ENCODE data around the gene HMGCS1. TPM values are rescaled to one million over a fixed set of nuclear protein-coding genes. Genes with fewer than 3 reads are reported as not detected.

Gene HMGCS1
- total and polyA plus RNA-seq, 11 donors: 6.3 to 34.8 (median 30.0) TPM

- Histone ChIP-seq H3K4me3 (no peak overlapping the region), H3K27me3 (no peaks in the 10 kb centered on the region), H3K27ac (no peak overlapping the region), H3K36me3 (no peaks in the 10 kb centered on the region), H3K4me1 (no peaks in the 10 kb centered on the region), H3K9me3 (peaks cover 0 to 10% (median 0%) of the 10 kb centered on the region in 12 donors)
- no peak for TF ChIP-seq POLR2A (IDR thresholded peaks at IDR 0.05)
- TF ChIP-seq CTCF (IDR thresholded peaks at IDR 0.05): no peak
- no peak for DNase-seq
- intact Hi-C loops (cut with DNase I): no loop called here
- no peak for ATAC-seq
- WGBS, 4 donors: 71 to 77% (median 76%) methylated on average over 1 of the region's 1 CpG
Observed at GRCh38 chr5:43258116-43258515, 55.1 kb downstream of the HMGCS1 start.

GRCh38 chr5:43256261-43256966 is 56.8 kb downstream of the HMGCS1 start:
- Histone ChIP-seq H3K4me1 (no peaks in the 10 kb centered on the region), H3K27me3 (no peaks in the 10 kb centered on the region), H3K36me3 (no peaks in the 10 kb centered on the region), H3K27ac (no peak overlapping the region), H3K4me3 (no peak overlapping the region), H3K9me3 (no peaks in the 10 kb centered on the region)
- 55 to 66% (median 65%) methylated on average over 2 of the region's 2 CpGs for WGBS, 4 donors
- no peak for ATAC-seq
- intact Hi-C loops (cut with DNase I): no loop called here
- no peak for TF ChIP-seq CTCF (IDR thresholded peaks at IDR 0.05)
- no peak for TF ChIP-seq POLR2A (IDR thresholded peaks at IDR 0.05)
- DNase-seq: no peak

- no peaks in the 10 kb centered on the region for H3K9me3 ChIP-seq
- TF ChIP-seq POLR2A (IDR thresholded peaks at IDR 0.05): no peak
- no peak for TF ChIP-seq CTCF (IDR thresholded peaks at IDR 0.05)
Observed at GRCh38 chr5:43255704-43256103, 57.5 kb downstream of the HMGCS1 start.

GRCh38 chr5:43251754-43252153 is 61.5 kb downstream of the HMGCS1 start:
- no peaks in the 10 kb centered on the region for H3K27me3 ChIP-seq
- no peak for DNase-seq
- no peak overlapping the region for H3K27ac ChIP-seq
- ATAC-seq: no peak
- H3K36me3 ChIP-seq: no peaks in the 10 kb centered on the region
- H3K4me1 ChIP-seq: no peaks in the 10 kb centered on the region
- intact Hi-C loops (cut with DNase I): no loop called here
- no peaks in the 10 kb centered on the region for H3K9me3 ChIP-seq
- TF ChIP-seq CTCF (IDR thresholded peaks at IDR 0.05) (no peak), POLR2A (IDR thresholded peaks at IDR 0.05) (no peak)
- 83 to 87% (median 84%) methylated on average over 5 of the region's 5 CpGs for WGBS, 4 donors
- no peak overlapping the region for H3K4me3 ChIP-seq

More at GRCh38 chr5:43255704-43256103, 57.5 kb downstream of the HMGCS1 start:
- no peak overlapping the region for H3K27ac ChIP-seq
- H3K4me1 ChIP-seq: no peaks in the 10 kb centered on the region
- DNase-seq (no peak), ATAC-seq (no peak)
- H3K36me3 ChIP-seq: no peaks in the 10 kb centered on the region
- intact Hi-C loops (cut with DNase I): no loop called here
- H3K27me3 ChIP-seq: no peaks in the 10 kb centered on the region
- H3K4me3 ChIP-seq: no peak overlapping the region
- WGBS, 4 donors: 82 to 87% (median 86%) methylated on average over 2 of the region's 2 CpGs
